SK-N-MC (cell line): ENCODE measurements around the gene CDS1.

Experiments used
- EZH2 ChIP-seq: fragments of 200-600 bp; sonication (generic); IDR thresholded peaks from one replicate; pipeline ENCODE4 v1.6.1; 2017; ENCODE audit warnings: antibody characterized with exemption
- POLR2AphosphoS5 ChIP-seq: IDR thresholded peaks from 2 replicates; pipeline ENCODE4 v1.6.1; 2012; ENCODE audit warnings: mild to moderate bottlenecking, low read depth, low read length, borderline replicate concordance

DNA sequence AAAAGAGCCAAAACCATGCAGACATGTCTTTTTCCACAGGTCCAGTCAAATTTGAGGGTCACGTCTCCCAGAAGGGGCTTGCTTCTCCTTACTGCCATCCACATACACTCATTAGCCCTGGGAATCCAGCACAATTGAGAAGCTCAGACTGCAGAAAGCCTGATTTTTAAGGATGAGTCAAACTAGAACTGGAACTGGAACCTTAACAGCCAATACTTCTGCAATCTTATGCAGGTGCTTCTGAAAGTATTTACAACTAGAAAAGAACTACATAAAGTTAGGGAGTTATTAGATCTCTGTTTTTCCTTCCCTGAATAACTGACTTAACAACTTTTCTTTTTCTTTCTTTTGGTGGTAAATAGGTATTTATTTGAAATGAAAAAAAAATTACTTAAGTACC lies 86.3 kb downstream of the CDS1 start:
- TF ChIP-seq EZH2 (no peak), POLR2AphosphoS5 (no peak)
